ENCODE data around the gene PSME3IP1.
"Not testable (repeated sequence)": the region's sequence is repeated elsewhere in the genome, so short reads cannot be mapped to it uniquely, and the experiment has no call there.

The PSME3IP1 gene

DNA sequence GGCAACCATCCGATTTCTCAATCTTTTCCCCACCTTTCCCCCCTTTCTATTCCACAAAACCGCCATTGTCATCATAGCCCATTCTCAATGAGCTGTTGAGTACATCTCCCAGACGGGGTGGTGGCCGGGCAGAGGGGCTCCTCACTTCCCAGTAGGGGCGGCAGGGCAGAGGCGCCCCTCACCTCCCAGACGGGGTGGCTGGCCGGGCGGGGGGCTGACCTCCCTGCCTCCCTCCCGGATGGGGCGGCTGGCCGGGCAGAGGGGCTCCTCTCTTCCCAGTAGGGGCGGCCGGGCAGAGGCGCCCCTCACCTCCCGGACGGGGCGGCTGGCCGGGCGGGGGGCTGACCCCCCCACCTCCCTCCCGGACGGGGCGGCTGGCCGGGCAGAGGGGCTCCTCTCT lies 14.5 kb upstream of the PSME3IP1 start:
- DNase-seq (ENCODE audit: low read depth in 1 of 2, low spot score in 1 of 2), result not testable (repeated sequence)

DNA sequence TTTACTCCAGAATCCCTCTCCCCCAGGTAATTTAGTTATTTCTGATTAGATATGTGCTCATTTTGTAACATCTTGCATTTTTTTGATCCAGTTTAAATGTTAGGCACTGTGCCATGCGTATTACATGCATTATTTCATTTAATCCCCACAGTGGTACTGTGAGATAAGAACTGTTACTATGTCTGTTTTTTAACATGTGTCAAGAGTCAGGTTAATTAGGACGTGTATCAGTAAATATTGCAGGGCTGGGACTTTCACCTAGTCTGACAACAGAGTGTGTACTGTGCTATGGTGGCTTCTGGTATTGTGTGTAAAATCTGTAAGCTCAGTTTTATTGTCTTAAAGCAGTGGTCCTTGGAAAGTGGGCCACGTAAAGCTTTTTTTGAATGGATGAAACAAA lies 10.9 kb upstream of the PSME3IP1 start:
- DNase-seq (ENCODE audit: low read depth in 1 of 2, low spot score in 1 of 2), result no peak

DNA sequence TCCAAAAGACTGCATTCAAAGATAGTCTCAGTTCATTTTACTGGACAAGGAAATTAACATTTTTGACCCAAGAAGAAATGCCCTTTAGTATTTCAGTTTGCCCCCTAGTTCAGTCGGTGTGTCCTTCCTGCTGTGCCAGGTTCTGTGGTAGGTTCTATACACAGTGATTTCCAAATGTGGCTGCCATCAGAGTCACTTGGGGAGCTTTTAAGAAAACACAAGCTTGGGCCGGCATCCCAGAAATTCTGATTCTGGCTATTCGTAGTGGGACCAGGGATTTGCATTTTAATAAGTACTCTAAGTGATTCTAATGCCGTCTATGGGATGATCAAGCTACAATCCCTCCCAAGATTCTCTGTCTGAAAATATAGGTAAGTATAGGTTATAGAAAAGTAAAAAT lies 10.4 kb upstream of the PSME3IP1 start:
- no peak for DNase-seq (ENCODE audit: low read depth in 1 of 2, low spot score in 1 of 2)

DNA sequence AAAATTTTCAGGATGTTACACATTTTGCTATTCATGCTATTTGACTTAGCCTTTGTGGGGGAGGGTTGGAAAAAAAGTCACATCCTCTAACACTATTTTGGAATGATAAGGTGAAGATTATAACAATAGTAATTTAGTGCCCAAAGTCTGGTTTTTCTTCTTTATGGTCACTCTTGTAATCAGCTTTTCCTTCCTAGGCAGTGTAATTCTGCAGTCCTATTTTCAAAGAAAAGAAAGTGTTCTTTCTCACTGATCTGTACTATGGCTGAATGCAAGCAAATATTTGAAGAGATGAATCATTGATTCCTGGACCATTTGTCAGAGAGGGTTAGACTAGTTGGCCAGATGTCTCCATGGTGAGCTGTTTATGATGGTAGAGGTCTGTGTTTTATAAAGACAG lies 8.7 kb upstream of the PSME3IP1 start:
- DNase-seq (ENCODE audit: low read depth in 1 of 2, low spot score in 1 of 2), result no peak

DNA sequence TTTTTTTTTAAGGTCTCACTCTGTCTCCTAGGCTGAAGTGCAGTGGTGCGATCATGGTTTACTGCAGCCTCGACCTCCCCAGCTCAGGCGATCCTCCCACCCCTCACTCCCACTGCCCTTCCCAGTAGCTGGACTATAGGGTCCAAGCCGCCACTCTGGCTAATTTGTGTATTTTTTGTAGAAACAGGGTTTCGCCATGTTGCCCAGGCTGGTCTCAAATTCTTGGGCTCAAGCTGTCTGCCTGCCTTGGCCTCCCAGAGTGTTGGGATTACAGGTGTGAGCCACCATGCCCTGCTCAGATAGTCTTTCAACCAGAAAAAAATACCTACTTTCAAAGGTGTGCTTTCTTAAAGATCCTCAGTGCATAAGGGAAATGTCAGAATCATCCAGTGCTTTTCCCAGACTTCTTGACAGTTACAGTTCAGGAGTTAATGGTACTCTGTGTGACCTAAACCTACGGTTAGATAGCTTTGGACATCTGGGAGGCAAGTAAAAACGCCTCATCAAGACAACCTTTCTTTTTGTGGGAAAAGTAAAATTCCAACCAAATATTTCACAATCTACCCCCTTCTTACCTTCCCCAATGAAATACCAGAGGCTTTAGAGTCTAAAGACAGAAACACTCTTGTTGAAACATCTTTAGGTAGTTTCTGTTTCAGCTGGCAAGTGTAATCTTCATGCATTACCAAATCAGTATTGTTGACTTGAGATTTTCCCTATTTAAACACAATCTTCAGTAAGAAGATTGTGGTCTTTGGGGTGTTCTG lies 7.1 kb upstream of the PSME3IP1 start:
- no peak for DNase-seq (ENCODE audit: low read depth in 1 of 2, low spot score in 1 of 2)

DNA sequence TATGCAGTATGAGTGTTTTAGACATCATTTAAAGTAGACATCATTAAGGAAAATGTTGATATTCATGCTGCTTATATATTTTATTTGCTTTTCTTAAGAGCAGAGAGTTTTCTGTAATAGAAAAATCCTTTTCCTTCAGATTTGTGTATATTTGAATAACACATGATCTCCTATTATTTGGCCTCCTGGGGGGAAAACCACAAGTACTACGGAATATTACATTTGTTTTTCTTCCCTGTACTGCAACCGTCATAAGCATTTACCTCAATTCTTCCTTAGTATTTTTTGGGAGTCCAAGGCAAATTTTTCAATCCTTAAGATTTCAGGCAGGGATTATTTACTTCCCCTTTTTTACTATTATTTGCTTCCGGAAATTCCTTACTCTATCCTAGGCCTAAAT lies 6.3 kb upstream of the PSME3IP1 start:
- DNase-seq (ENCODE audit: low read depth in 1 of 2, low spot score in 1 of 2), result no peak

DNA sequence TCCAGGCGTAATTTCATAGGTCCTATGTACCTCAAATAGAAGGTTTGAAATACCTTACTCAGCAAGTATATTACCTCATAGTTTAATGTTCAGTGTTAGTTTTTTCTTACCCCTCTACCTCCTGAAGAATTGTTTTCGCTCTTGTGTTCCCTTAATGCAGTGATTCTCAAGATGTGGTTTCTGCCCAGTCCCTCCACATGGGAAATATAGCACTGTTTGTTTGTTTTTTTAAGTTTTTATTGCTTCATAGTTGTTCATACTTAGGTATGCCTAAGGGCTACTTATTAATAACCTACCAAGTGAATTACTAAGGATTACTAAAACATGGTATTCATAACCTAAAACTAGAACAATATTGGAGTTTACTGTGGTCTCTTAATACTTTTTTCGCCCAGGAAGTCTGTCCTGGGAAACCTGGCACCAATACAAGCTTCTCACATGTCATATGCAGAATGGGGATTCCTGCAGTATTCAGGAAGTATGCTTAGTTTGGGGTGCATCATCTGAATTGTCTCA lies 5.3 kb upstream of the PSME3IP1 start:
- no peak for DNase-seq (ENCODE audit: low read depth in 1 of 2, low spot score in 1 of 2)

DNA sequence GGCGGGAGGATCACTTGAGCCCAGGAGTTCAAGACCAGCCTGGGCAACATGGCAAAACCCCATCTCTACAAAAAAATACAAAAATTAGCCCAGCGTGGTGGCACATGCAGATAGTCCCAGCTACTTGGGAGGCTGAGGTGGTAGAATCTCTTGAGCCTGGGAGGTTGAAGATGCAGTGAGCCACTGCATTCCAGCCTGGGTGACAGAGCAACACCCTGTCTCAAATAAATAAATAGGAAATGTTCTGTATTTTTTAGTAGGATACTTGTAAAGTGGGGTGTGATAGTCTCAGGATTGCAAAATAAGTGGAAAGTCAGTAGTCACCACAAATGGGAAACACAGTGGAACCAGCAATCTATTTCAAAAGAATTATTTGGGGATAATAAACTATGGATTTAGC lies 4.3 kb upstream of the PSME3IP1 start:
- DNase-seq (ENCODE audit: low read depth in 1 of 2, low spot score in 1 of 2), result no peak

DNA sequence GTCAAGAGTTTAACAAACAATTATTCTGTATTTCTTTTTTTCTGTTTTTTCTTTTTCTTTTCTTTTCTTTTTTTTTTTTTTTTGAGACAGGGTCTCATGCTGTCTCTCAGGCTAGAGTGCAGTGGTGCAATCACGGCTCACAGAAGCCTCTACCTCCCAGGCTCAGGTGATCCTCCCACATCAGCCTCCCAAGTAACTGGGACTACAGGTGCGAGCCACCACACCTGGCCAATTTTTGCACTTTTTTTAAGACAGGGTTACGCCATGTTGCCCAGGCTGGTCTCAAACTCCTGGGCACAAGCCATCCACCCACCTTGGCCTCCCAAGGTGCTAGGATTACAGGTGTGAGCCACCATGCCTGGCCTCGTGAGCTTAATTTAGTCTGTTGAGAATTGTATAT lies 3.7 kb upstream of the PSME3IP1 start:
- not testable (repeated sequence) for DNase-seq (ENCODE audit: low read depth in 1 of 2, low spot score in 1 of 2)

DNA sequence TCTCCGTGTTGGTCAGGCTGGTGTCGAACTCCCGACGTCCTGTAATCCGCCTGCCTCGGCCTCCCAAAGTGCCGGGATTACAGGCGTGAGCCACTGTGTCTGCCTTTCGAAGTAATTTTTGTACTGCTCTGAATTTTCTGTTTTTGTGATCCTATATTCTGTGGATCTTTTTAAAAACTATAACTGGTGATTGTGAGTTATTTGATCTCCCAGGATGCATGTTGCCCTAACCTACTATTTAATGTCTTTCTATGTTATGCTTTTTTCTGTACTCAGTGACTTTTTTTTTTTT lies 2.8 kb upstream of the PSME3IP1 start:
- DNase-seq (ENCODE audit: low read depth in 1 of 2, low spot score in 1 of 2), result no peak

DNA sequence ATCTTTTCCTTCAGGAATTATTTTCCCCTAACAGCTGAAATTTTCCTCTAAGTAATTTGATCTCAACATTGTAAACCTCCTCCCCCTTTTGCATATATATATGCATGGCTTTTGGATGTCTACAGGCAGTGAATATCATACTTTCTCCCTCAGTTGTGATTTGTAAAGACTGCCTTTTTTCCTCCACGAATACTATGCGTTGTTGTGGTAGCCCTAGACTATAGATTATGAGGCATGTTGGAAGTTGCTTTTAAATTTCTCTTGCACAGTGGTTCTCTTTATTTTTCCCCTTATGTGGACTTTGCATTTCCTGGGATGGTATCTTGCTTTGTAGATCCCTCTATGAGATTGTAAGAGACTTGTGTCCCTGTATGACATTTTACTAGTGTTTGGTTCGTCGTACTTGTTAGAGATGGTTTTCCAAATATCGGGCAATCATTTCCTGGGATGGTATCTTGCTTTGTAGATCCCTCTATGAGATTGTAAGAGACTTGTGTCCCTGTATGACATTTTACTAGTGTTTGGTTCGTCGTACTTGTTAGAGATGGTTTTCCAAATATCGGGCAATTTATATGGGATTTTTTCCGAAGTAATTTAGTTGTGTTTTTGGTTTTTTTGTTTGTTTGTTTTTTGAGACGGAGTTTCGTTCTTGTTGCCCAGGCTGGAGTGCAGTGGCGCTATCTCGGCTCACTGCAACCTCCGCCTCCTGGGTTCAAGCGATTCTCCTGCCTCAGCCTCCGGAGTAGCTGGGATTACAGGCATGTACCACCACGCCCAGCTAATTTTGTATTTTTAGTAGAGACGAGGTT lies 2.3 kb upstream of the PSME3IP1 start:
- DNase-seq (ENCODE audit: low read depth in 1 of 2, low spot score in 1 of 2), result not testable (repeated sequence)

DNA sequence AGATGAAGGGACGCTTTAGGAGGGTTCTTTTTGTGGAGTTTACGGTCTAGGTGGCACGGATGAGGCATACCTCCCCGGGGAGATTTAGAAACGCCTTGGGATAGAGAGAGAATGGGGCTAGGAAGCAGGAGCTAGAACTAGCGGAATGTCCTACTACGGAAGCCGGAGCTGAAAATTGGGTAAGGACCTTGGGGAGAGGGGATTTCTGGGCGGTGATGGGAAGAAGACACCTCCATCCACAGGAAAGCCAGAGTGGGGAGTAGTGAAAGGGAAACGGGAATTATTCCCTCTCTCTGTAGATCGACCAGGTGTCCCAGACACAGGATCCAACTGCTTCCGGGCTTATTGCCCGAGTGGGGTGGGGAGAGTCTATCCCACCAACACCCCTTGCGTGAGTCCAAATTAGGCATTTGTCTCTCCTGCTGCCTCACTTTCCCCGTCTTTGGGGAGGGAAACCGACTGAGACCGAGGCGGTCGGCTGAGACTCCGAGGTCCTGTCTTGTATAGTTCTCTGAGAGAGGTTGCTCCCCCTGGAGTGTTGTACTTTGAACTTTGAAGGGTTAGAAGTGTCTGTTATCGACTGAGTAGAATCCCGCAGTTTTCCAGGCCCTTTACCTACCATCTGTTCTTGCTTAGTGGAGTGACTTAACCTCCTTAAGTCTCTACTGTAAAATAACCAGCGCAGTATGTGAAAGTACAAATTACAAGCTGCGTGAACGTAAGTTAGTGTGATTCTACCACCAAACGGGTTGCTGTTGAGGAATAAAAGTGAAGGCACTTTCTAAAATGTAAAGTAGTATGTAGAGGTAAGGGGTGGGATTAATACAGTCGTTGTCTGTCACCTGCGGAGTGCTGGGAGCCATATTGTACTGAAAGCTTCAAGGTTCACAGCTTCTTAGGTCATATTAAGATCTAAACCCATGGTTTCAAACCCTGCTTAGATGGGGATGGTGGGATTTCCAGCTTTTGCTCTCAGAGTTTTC lies 1.3 kb upstream of the PSME3IP1 start:
- no peak for DNase-seq (ENCODE audit: low read depth in 1 of 2, low spot score in 1 of 2)

DNA sequence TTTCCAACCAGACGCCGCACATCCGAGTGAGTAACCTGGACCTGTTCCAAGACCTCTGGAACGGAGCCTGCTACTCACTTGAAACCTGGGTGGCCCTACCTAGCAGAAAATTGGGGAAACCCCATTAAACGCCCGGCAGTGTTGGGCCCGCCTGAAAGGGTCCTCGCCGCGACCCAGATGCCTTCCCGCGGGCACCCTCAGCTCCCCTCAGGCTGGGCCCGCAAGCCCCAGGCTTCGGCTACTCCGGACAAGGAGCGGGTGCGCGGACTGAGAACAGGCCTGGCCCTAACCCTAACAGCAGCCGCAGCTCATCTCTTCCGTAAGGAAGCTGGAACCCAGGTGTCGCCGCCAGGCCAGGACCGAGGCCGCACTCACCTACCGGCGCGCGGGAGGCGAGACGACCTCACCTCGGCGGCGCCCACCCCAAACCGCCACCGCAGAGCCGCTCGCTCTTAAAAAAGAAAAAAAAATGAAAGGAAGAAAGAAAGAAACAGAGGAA lies 344 bp downstream of the PSME3IP1 start:
- peak in 1 of 2 donors; percentile 11 for DNase-seq (ENCODE audit: low read depth in 1 of 2, low spot score in 1 of 2)

DNA sequence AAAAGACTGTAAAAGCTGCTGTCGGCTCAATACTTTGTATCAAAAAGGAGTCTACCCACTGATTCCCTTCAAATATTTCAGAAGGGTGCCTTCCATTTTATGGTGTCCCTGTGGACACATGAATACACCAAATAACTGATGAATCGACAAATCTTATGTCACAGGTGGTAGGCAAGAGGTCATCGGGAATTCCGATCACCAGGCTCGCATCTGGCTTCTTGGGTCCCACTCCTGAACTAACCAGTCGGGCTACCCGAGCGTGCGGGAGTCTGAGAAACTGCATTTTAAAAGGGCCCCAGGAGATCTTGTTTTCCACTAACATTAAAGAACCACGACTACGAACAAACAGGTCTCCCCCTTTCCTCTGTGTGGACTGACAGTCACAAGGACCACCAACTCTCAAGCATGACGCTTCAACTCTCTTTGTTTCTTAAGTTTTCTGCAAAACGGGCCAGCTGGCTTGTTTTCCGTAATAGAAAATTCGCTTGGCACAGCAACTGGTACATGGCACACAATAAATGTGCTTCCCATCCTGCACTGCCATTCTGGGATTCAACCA lies 873 bp downstream of the PSME3IP1 start:
- DNase-seq (ENCODE audit: low read depth in 1 of 2, low spot score in 1 of 2), result no peak

DNA sequence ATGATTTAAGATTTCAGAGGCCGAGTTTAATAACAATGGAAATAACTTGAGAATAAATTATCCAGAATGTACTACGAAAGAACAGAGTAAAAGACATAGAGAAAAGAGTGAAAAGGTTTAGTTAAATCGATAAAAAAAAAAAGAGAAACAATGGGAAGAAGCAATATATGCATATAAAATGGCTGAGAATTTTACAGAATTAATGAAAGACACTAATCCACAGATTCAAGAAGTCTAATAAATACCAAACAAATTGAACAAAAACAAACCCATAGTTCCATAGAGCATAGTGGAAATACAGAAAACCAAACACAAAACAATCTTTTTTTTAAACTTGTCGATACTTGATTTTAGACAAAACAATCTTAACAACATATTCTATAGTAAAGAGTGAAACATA lies 1.7 kb downstream of the PSME3IP1 start:
- DNase-seq (ENCODE audit: low read depth in 1 of 2, low spot score in 1 of 2), result no peak

DNA sequence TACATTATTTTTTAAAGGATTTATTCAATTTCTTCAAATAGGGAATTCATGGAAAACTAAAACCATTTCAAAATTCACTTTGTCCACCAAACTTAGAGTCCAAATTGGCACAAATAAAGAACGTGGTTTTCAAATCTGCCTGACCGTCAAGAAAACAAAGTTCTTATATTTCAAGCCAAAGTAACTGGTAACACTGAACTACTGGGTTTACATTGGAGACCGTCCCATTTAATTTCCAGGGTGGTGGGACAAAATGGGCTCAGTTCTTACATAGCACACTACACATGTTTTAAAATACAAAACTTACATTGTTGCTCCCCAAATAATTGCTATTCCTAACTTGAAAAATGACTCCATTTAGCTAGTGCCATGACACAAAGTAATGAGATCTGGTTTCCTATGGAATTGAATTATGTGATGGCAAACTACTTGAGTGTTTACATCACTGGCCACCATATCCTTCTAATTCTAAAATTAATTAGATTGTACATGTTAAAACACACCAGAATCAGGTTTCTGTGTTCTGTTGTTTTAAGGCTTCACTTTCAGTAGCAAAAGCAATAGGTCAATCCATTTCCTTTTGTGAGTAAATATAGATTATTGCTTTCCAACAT lies 6.5 kb downstream of the PSME3IP1 start:
- no peak for DNase-seq (ENCODE audit: low read depth in 1 of 2, low spot score in 1 of 2)

DNA sequence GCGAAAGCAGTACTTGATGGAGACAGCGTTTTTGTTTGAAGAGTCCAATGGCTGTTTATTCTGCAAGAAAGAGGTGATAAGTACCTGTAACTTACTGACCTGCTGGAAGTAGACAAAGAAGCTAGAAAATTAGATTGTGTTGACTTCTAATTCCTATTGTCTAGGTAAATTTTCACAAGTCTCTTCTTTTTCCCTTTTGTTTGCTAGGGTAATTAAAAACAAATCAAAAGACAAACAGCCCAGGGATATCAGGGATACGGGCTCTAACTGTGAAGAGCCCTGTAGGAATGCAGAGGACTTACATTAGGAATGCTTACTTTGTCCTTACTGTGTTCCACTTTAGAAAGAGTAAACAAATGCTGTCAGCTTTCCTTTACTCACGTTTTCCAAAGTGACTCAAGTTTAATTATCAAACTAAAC lies 7.0 kb downstream of the PSME3IP1 start:
- DNase-seq (ENCODE audit: low read depth in 1 of 2, low spot score in 1 of 2), result no peak

DNA sequence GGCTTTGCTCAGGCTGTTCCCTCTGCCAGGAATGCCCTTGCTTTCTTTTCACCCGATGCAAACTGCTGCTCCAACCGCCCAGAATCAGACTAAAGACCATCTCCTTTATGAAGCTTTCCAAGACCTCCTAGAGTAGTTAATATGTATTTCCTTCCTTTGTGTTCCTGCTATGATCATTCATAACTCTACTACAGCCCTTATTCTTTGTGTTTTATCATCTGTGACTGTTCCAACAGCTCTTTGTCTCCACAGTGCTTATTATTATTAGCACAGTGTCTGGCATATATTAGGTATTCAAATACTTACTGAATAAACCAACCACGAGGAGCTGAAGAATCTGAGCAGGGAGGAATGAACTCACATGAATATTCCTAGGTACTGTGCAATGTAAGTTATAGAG lies 7.6 kb downstream of the PSME3IP1 start:
- no peak for DNase-seq (ENCODE audit: low read depth in 1 of 2, low spot score in 1 of 2)

DNA sequence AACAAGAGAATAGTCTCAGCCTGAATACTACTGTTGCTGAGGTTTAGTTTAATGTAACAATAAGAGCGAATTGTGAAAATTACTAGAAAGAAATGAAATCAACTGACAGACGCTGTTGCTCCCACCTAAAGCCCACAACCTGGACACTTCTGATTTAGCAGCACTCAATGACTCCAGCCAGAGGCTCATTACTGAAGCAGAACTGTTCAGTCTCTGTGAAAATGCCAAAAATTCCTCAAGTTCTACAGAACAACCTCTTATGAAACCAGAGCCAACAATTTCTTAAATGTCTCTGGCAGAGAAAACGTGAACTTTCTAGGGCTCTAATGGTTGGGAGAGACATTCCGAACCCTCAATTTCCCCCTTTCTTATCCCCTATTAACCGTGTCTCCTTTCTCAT lies 9.9 kb downstream of the PSME3IP1 start:
- DNase-seq (ENCODE audit: low read depth in 1 of 2, low spot score in 1 of 2), result no peak

DNA sequence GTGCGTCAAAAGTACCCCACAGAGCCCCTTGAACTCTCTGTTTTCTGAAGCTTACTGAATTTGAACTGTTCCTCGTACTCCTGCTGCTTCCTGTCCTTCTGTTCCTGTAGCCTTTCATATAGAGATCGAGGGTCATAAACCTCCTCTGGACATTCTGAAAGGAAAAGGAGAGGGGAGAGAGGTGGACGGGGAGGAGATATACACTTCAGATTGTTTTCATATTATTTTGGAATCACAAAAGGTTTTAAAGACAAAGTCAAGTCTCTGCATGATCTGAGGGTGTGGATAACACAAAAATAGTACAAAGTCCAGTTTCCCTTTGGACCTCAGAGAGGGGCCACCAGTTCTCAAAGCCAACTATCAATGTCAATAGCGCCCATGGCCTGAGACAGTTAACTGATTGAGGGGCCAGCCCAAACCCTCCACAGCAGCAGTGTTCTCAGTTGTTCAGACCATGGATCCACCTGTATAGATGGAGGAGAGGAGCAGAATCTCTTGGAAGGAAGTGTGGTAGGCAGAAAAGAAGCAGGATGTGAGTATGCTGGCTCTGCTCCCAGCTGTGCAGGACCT lies 13.0 kb downstream of the PSME3IP1 start:
- no peak for DNase-seq (ENCODE audit: low read depth in 1 of 2, low spot score in 1 of 2)

Measured in activated T-helper 1 cell treated with anti-CD3 and anti-CD28 coated beads, Interleukin-2, amount 50 U/mL, for 16 hours (primary cell).